LNCaP clone FGC (cell line): Measurements from ENCODE around the gene KIF2C.
"Not testable (repeated sequence)": the region's sequence is repeated elsewhere in the genome, so short reads cannot be mapped to it uniquely, and the experiment has no call there.

Experiments
- DNase-seq: peaks from one replicate; pipeline ENCODE4 v3.0.0-alpha.2; 2011; ENCODE audit warnings: low read depth
- H3K4me3 ChIP-seq: 2 replicates; pipeline ENCODE4 v1.5.1; 2011; ENCODE audit warnings: mild to moderate bottlenecking, low read depth, low read length, control low read depth
- TF ChIP-seq, protein P1 (sequence below): IDR thresholded peaks from 2 replicates; pipeline ENCODE4 v1.5.1; 2012; ENCODE audit warnings: mild to moderate bottlenecking; ENCODE audit not compliant: control insufficient read depth, insufficient read depth; ENCODE audit errors: extremely low read depth

The KIF2C gene

DNA sequence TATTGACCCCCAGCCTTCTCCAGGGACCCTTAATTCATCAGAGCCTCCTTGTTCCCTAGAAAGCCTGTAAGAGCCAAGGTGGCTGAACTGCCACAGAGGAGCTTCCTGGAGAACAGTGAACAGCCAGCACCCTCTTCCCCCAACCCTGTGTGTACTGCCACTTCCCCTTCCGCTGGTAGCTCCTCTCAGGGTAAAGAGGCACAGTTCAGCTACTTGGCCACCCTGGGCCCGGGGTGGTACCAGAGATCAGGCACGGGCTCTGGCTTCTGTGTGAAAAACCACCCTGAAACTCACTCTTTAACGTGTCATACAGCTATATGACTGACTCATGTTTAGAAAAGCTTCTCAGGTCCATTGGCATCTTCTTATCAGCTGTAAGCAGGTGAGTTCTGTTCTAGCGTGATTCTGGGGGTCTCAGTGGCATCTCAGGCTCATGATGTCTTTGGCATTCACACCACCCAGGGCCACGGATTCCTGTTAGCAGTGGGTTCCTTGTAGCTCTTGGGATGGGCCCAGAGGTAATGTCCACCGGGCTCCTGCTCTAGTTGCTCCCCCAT is 42.8 kb upstream of the KIF2C start:
- TF ChIP-seq, protein P1, sequence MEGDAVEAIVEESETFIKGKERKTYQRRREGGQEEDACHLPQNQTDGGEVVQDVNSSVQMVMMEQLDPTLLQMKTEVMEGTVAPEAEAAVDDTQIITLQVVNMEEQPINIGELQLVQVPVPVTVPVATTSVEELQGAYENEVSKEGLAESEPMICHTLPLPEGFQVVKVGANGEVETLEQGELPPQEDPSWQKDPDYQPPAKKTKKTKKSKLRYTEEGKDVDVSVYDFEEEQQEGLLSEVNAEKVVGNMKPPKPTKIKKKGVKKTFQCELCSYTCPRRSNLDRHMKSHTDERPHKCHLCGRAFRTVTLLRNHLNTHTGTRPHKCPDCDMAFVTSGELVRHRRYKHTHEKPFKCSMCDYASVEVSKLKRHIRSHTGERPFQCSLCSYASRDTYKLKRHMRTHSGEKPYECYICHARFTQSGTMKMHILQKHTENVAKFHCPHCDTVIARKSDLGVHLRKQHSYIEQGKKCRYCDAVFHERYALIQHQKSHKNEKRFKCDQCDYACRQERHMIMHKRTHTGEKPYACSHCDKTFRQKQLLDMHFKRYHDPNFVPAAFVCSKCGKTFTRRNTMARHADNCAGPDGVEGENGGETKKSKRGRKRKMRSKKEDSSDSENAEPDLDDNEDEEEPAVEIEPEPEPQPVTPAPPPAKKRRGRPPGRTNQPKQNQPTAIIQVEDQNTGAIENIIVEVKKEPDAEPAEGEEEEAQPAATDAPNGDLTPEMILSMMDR = no peak
- H3K4me3 ChIP-seq = no peak overlapping the region
- DNase-seq = no peak

DNA sequence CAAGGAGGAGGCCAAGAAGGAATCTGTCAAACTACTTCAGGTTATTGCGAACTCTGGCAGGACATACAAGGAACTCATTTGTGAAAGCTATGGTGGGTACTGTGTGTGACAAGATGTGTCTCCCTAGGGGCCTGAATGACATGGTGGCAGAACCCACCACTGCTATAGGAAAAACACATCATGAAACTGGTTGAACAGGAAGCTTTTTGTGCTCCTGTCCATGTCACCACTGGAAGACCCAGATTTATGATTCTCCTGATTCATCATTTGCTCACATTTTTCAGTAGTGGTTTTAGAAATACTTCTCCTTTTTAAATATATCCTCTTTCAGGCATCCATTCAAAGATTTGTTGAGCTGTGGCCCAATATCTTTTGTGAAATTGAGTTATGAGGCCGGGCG is 41.5 kb upstream of the KIF2C start:
- H3K4me3 ChIP-seq = no peak overlapping the region
- DNase-seq = no peak
- TF ChIP-seq, protein P1 = no peak

DNA sequence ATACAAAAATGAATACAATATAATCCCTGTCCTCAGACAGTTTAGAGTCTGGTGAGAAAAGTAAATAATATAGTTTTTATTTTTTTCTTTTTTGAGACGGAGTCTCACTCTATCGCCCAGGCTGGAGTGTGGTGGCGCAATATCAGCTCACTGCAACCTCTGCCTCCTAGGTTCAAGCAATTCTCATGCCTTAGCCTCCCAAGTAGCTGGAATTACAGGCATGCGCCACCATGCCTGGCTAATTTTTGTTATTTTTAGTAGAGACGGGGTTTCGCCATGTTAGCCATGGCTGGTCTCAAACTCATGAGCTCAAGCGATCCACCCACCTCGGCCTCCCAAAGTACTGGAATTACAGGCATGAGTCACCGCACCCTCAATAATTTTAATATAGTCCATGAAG is 40.3 kb upstream of the KIF2C start:
- DNase-seq, H3K4me3 ChIP-seq: not testable (repeated sequence)

DNA sequence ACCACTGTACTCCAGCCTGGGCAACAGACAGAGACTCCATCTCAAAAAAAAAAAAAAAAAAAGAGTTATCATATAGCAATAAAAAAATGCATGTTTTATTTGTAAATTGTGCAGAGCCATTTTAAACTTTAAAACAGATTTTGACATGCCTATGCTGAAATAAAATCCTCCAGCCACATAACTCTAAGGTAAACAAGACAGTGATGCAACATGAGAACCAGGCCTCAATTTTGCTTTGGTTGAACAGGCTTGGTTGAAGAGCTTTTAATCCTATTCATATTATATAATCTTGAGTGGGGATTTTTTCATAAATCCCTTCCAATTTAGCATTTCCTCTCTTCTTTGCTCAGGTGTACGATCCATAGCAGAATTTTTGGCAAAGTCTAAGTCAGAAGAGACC is 39.1 kb upstream of the KIF2C start:
- no peak for DNase-seq
- TF ChIP-seq, protein P1 = no peak
- no peak overlapping the region for H3K4me3 ChIP-seq

DNA sequence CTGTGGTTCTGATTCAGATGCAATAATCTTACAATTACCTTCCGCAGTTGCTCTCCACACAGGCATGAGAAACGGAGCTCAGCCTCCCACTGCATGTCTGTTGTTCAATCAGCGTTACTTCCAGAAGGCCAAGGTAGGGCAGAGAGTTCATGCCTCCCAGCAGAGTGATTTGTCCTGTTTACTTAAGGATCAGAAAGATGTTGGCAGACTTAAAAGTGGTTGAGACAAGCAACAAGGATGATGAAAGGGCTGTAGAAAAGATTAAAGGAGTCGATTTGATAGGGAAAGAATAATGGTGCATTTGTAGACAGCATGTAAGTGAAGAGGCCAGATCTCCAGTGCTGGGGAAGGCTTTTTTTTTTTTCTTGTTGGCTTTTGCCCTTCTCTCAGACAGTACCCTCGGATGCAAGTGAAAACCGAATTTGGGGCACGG is 38.5 kb upstream of the KIF2C start:
- no peak overlapping the region for H3K4me3 ChIP-seq
- TF ChIP-seq, protein P1 = no peak
- DNase-seq = peak; percentile 26

DNA sequence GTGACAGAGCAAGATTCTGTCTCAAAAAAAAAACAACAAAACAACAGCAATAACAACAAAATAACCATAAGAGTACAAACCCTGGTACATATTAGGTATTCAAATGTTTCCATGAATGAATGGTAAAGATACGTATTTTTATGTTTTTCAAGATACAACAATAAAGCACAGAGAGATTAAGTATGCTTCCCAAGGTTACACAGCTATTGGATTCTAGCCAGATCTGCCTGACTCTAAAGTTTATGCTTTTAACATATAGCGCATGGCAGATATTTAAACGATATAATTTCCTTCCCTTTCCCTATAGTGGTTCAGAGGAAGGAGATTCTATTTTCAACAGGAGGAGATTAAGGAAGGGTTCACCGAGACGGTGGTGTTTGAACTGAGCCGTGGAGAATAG is 34.2 kb upstream of the KIF2C start:
- H3K4me3 ChIP-seq = no peak overlapping the region
- TF ChIP-seq, protein P1 = no peak
- DNase-seq = no peak

DNA sequence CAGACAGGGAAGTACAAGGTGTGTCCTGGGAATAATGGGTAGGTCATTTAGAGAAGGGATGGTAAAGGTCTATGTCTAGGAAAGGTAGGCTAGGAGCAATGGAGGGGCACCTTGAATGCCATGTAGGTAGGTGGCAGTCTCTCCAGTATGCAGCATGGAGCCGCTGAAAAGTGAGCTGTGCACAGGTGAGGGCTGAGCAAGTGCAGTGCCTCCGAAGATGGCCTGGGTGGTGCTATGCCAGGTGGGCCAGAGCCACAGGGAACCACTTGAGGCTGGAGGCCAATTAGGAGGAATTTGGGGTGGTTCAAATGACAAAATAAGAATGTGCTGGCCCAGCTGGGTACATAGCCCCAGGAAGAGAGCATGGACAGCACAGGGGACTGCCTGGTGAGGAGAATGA is 33.7 kb upstream of the KIF2C start:
- TF ChIP-seq, protein P1 = no peak
- no peak overlapping the region for H3K4me3 ChIP-seq
- no peak for DNase-seq
